ENCODE results near the gene ASPRV1. TPM values are rescaled to one million over a fixed set of nuclear protein-coding genes. Genes with fewer than 3 reads are reported as not detected.

ASPRV1 gene
- 3.4 TPM for total RNA-seq

GRCh38 chr2:69961496-69961895 lies at the start of gene ASPRV1:
Gene ASPRV1, minus strand, starts transcription at chr2:69961631. Its CDS starts 195 bp downstream, at chr2:69961436.

GRCh38 chr2:69914950-69915945 lies 46.2 kb downstream of the ASPRV1 start, which contains the start of gene MXD1:
Gene MXD1, plus strand, starts transcription at chr2:69915109. Its CDS starts 222 bp downstream, at chr2:69915331.

Other genes starting within 250 kb of the ASPRV1 start
- gene ANXA4, start 219.5 kb downstream of the ASPRV1 start, total RNA-seq, result 65.8 TPM
- 21.5 TPM for gene GMCL1, start 132.0 kb downstream of the ASPRV1 start, total RNA-seq
- gene SNRNP27, start 67.7 kb downstream of the ASPRV1 start, total RNA-seq, result 30.4 TPM
- gene MXD1, start 46.5 kb downstream of the ASPRV1 start, total RNA-seq, result 22.3 TPM
- gene PCBP1, start 125.8 kb upstream of the ASPRV1 start, total RNA-seq, result 138 TPM
- gene C2orf42, start 229.4 kb upstream of the ASPRV1 start, total RNA-seq, result 18.7 TPM